HG02885 (cell line): Measurements from ENCODE around the gene FGF12.

Experiments
- ATAC-seq: cut with Tn5 transposase; IDR thresholded peaks from one replicate; pipeline ENCODE4 v1.9.1; 2021; ENCODE audit warnings: mild to moderate bottlenecking; ENCODE audit not compliant: unreplicated experiment, poor library complexity

FGF12 gene

GRCh38 chr3:192169332-192169915, 557.9 kb downstream of the FGF12 start:
- ATAC-seq: no peak

- no peak for ATAC-seq
These were observed 559.1 kb downstream of the FGF12 start for GRCh38 chr3:192168202-192168601.

DNA sequence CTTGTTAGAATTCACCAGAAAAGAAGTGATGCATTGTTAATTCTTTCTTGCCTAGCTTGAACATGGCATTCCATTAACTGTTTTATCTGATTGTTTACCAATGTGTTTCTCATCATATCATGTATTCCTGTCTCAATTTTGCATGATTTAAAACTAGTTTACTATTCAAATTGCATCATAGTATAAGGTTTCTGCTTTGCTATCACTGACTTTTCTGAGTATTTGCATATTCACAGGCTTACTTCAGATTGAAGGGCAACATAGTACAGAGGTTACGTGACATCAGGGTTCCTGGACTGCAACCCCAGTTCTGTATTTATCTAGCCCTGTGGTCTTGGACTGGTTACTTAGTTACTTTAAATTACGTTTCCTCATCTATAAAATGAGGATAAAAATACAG, 561.8 kb downstream of the FGF12 start:
- ATAC-seq: no peak

- ATAC-seq: no peak
These were observed 565.7 kb downstream of the FGF12 start for GRCh38 chr3:192161661-192162060.

DNA sequence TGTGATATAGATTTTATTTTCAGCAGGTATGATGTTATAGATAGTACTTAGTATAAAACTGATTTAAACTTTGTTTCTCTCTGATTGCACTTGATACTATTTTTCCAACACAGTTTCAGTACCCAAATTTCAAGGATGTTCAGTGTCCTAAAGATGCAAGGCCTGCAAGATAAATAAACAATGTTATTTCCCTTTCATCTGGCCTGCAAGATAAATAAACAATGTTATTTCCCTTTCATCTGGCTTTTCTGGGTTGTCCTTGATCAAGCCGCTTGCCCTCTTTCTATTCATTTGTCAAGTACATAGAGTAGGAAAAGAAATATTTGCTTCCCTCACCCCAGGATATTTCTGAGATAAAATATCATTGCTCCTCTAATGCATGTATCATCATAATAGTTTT, 571.0 kb downstream of the FGF12 start:
- no peak for ATAC-seq

- no peak for ATAC-seq
These were observed 572.1 kb downstream of the FGF12 start for GRCh38 chr3:192155194-192155593.

GRCh38 chr3:192133271-192133670, 594.1 kb downstream of the FGF12 start:
- no peak for ATAC-seq

DNA sequence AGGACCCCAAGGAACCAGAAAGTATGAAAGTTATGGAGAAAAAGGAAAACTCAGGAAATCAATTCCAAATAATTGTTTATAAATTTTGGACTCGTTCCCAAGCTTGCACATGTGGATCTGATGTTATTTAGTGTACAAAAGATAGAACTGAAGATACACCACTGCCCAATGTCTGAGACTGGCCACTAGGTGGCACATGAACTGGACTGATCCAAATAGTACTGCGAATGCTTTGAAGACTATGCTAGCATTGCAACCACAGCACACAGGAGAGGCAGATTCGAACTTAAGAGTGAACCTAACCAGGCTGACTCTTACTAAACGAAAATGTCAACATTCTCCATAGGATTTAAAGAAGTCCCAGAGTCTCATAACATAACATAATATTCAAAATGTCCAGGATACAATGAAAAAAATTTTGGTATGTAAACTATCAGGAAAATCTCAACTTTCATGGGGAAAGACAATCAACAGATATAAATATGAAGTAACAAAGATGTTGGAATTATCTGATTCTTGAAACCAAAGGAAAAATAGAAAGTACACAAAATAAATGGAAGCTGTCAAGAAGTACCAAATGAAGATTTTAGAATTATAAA, 596.7 kb downstream of the FGF12 start:
- peak; percentile 87 for ATAC-seq

DNA sequence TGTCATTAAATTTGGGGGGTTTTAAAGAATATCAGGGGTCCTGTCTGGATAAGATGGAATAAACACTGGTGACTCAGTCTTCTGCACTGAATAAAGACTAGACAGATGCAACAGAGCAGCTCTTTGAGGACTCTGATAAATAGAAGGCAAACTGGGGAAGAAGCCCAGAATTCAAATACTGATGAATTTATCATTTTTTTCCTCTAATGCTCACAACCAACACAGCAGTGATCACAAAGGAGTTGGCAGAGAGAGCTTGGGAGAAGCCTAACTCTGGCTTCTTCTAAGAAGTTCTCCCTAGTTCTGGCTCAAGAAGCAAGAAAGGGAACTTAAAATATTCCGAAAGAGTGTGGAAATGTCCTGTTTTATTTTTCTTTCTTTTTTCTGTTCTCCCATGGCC, 597.8 kb downstream of the FGF12 start:
- no peak for ATAC-seq

DNA sequence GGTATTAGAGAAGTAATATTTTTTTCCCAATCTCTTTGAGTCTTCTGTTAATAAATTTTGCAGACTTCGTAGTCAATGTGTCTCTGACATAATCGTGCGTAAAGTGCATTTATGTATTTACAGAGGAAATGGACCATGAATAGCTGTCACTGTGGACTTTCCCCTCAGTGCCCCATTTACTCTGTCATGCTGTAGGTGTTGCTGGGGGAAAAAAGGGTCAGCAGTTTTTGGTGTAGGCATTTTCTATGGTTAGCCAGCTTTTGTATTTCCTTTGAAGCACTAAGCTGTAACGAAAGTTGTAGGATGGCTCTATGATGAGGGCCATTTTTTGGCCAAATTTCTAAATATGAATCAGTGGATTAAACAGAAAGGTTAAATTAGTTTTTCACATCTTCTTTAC, 598.4 kb downstream of the FGF12 start:
- peak; percentile 47 for ATAC-seq

GRCh38 chr3:192128060-192128459, 599.3 kb downstream of the FGF12 start:
- no peak for ATAC-seq

DNA sequence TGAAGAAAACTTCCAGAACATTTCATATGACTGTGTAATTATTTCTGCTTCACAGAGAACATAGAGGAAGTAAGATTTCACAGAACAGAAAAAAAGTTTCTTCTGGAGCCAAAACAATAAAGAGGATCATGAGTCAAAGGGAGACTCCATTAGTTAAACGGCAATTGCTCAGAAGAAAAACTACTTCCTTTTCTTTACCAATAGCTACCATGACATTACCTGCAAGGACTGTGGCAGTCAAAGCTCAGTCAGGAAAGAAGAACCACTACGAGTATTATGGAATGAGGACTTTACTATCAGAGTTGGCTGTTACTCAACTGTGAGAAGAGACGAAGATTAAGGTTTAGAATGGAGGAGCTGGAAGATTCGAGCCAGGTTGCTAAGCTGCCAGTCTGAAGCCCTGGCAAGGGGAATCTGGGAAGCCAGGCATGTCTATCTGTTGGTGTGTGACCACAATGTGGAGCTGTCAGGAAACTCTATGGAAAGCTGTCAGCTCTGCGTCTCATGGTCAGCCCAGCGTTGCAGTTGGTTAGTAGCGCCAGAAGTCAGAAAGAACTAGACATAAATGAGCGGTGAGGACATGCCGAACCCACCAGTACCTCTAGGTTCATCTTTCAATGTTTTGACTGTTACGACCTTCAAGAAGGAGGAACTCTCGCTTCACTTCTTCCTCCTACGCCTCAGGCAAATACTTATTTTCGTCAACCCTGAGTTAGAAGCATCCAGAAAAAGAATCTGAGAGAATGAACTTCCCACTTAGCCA, 604.3 kb downstream of the FGF12 start:
- ATAC-seq: peak; percentile 90

DNA sequence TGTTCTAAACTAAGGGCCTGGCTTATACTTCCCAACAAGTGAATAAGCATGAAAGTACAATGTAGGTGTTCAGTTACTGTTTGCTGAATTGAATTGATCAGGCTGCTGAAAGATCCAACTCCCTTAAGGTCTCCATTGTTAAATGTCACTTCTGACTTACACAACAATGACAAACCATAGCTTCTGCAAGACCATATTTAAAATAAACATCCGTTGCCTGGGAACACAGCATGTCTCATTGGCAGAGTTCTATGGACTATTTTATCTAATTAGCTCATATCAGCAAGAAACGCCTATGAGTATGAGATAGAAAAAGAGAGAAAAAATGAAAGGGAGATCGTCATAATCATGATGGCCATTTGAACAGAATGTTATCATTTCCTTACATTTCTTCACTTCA, 605.4 kb downstream of the FGF12 start:
- no peak for ATAC-seq

- no peak for ATAC-seq
These were observed 618.5 kb downstream of the FGF12 start for GRCh38 chr3:192108820-192109219.

- ATAC-seq: no peak
These were observed 620.8 kb downstream of the FGF12 start for GRCh38 chr3:192106543-192106942.

- peak; percentile 74 for ATAC-seq
These were observed 634.8 kb downstream of the FGF12 start for GRCh38 chr3:192092388-192093005.

DNA sequence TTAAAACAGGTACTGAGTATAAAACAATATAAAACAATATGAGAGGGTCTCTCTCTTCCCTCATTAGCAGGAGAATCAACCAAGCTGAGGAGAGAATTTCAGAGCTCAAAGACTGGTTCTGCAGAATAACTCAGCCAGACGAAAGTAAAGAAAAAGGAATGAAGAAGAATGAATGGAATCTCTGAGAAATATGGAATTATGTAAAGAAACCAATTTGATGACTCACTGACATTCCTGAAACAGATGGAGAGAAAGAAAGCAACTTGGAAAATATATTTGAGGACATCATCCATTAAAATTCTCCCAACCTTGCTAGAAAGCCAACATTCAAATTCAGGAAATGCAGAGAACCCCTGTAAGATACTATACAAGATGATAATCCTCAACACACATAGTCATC, 635.5 kb downstream of the FGF12 start:
- ATAC-seq: no peak

- ATAC-seq: peak; percentile 70
These were observed 636.8 kb downstream of the FGF12 start for GRCh38 chr3:192090586-192090985.
